Right cardiac atrium (tissue), 5 donors: Measurements from ENCODE around the gene WBP2NL. TPM values are rescaled to one million over a fixed set of nuclear protein-coding genes. Genes with fewer than 3 reads are reported as not detected.

Source experiments
- ATAC-seq, 2 donors: fragments of 200-7000 bp; cut with Tn5 transposase; one replicate each; pipeline versions ENCODE4 v1.8.0 to v1.9.1; 2020; ENCODE audit warnings: moderate library complexity in 2 of 2, mild to moderate bottlenecking in 1 of 2
- DNase-seq, 3 donors: peaks; one replicate each; pipeline ENCODE4 v3.0.0-alpha.2; 2020
- H3K27ac ChIP-seq: one replicate; pipeline ENCODE4 v1.5.1; 2013; ENCODE audit warnings: mild to moderate bottlenecking, low read length, control low read depth, moderate library complexity
- H3K27me3 ChIP-seq: one replicate; pipeline ENCODE4 v1.6.1; 2013; ENCODE audit not compliant: control insufficient read depth, insufficient read depth
- H3K4me1 ChIP-seq: one replicate; pipeline ENCODE4 v1.6.1; 2013; ENCODE audit warnings: low read length; ENCODE audit not compliant: control insufficient read depth, insufficient read depth
- H3K4me3 ChIP-seq: one replicate; pipeline ENCODE4 v1.5.1; 2013; ENCODE audit warnings: low read length, control low read depth
- H3K9me3 ChIP-seq: one replicate; pipeline ENCODE4 v1.6.1; 2013; ENCODE audit warnings: low read length; ENCODE audit not compliant: control insufficient read depth
- WGBS: extraction: QIAGEN DNeasy Blood & Tissue Kit; methylation state at CpG from one replicate; pipeline ENCODE4 v1.1.7; 2013; 5-methylcytosine and 5-hydroxymethylcytosine counted together
- intact Hi-C, 4 donors: fragments of 100-400 bp; cut with DNase I; formaldehyde crosslinking; loops; one replicate each; pipeline versions ENCODE4 v1.11.0 to v1.14.0; 2022 to 2023
- polyA plus RNA-seq: library from polyadenylated mRNA; stranded (reverse); fragments of 200-250 nt; gene quantifications from one replicate; pipeline ENCODE4 v1.2.3, GENCODE V29; 2013
- total RNA-seq, 4 donors: library from RNA; stranded (reverse); fragmentation: NEBNext Ultra II Directional; extraction: Animal tissue kit (Norgen Biotek cat#: 25700); gene quantifications; one replicate each; pipeline ENCODE4 v1.2.1, GENCODE V29; 2021
- donor health status: healthy with polysubstance abuse.
- donor health status: DM: no; HTN: yes; CAD: no.
- donor health status: DM: no; HTN: no; CAD: no.
- donor health status: DM: no; HTN: yes; CAD: no; lungs with severe emphysema.
- donor health status: DM: yes; HTN: yes; CAD: no.

Gene WBP2NL
- total and polyA plus RNA-seq, 5 donors, result 0.20 to 0.59 (median 0.50) TPM

GRCh38 chr22:41966607-41967240 is 31.9 kb upstream of the WBP2NL start:
- Histone ChIP-seq H3K27me3 (no peaks in the 10 kb centered on the region), H3K9me3 (no peaks in the 10 kb centered on the region), H3K4me1 (no peaks in the 10 kb centered on the region), H3K27ac (no peak overlapping the region), H3K4me3 (no peak overlapping the region)
- DNase-seq (no peak), ATAC-seq (peak; percentile 44 to 52)
- intact Hi-C loops, result loop anchor here in 1 of 4 donors (5.0 kb wide), 1 partner anchor 471 kb away; no protein-coding TSS in a partner anchor
- 39% methylated on average over 8 of the region's 8 CpGs for WGBS

DNA sequence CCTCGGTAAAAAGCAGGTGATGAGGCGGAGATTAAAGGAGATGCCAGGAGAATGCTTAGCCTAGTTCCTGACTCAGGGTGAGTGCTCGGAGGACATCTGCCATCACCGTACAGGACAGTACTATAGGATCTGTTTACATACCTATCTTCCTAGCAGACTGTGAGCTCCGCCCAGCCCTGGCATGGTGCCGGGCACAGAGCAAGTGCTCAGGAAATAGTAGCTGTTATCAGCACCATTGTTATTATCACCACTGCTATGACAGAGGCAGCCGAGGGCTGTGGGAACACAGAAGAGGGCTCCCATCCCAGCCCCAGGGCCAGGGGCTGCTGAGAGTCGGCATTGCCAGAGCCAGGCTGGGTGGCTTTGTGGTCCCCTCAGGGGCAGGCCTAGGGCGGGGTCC is 30.0 kb upstream of the WBP2NL start:
- WGBS, result 45% methylated on average over 9 of the region's 9 CpGs
- H3K27me3 ChIP-seq, result no peaks in the 10 kb centered on the region
- ATAC-seq (peak in 1 of 2 donors; percentile 40), DNase-seq (no peak)
- H3K4me3 ChIP-seq, result no peak overlapping the region
- intact Hi-C loops, result loop anchor here in 1 of 4 donors (5.0 kb wide), 1 partner anchor 469 kb away; no protein-coding TSS in a partner anchor
- H3K9me3 ChIP-seq, result no peaks in the 10 kb centered on the region
- H3K27ac ChIP-seq, result no peak overlapping the region
- no peaks in the 10 kb centered on the region for H3K4me1 ChIP-seq

DNA sequence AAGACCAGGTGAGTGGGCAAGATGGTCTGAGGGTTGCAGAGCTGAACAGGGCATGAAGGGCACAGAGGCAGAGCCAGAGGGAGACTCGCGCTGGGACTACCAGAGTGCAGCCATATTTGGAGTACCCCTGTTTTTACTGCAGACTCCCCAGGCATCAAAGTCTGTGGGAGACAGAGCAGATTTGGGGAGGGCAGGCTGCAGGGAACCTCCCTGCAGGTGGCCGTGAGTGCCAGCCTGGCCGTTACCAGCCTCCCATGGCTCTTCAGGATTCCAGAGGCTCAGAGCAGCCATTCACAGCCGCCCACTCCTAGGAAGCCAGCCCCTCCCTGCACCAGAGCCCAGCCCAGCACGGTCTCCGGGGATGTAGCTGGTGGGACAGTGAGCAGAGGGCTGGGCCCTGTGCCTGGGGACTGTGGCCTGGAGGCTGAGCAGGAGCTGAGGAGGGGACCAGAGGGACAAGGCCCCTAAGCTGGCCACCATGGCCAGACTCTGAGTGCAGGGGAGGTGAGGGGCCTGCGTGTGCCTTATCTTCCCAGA is 29.4 kb upstream of the WBP2NL start, which contains the start of gene SEPTIN3:
Gene SEPTIN3 (plus strand): TSS at position 334 of the 537 bp plus-strand sequence. CDS start 2,050 bp downstream, outside the sequence.
- no peak for DNase-seq
- Histone ChIP-seq H3K4me3 (no peak within 1 kb of the TSS), H3K4me1 (no peaks in the 10 kb centered on the region), H3K9me3 (no peaks in the 10 kb centered on the region), H3K27me3 (no peaks in the 10 kb centered on the region), H3K27ac (no peak within 1 kb of the TSS)
- intact Hi-C loops, result loop anchor here in 1 of 4 donors (5.0 kb wide), 1 partner anchor 468 kb away; no protein-coding TSS in a partner anchor
- WGBS, result 50% methylated on average over 8 of the region's 8 CpGs
- ATAC-seq, result no peak

DNA sequence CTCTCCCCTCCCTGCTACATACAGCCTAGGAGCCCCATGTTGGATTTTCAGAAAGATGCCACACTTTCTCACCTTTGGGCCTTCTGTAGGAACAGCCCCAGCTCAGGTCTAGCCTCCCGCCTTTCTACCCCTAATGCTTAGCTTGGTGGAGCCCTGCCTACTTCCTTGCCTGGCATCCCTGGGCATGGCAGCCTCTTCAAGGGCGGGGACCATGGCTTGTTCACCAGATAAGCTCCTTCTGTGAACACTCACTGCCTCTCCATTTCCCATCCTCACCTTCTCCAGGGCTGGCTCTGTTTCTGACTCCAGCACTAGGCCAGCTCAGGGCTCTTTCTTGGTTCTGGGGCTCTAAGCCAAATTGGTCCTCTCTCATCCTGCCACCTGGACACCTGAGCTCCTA is 28.0 kb upstream of the WBP2NL start:
- Histone ChIP-seq H3K4me3 (no peak overlapping the region), H3K4me1 (no peaks in the 10 kb centered on the region), H3K27ac (no peak overlapping the region), H3K9me3 (no peaks in the 10 kb centered on the region), H3K27me3 (no peaks in the 10 kb centered on the region)
- ATAC-seq, result no peak
- 83% methylated on average over 2 of the region's 2 CpGs for WGBS
- no peak for DNase-seq
- intact Hi-C loops, result no loop called here

GRCh38 chr22:41971431-41971830 is 27.2 kb upstream of the WBP2NL start:
- Histone ChIP-seq H3K4me1 (no peaks in the 10 kb centered on the region), H3K27ac (no peak overlapping the region), H3K27me3 (no peaks in the 10 kb centered on the region), H3K4me3 (no peak overlapping the region), H3K9me3 (no peaks in the 10 kb centered on the region)
- WGBS, result 85% methylated on average over 11 of the region's 11 CpGs
- intact Hi-C loops, result no loop called here
- ATAC-seq (no peak), DNase-seq (no peak)

GRCh38 chr22:41974691-41975290 is 23.8 kb upstream of the WBP2NL start:
- Histone ChIP-seq H3K27me3 (no peaks in the 10 kb centered on the region), H3K9me3 (no peaks in the 10 kb centered on the region), H3K4me3 (no peak overlapping the region), H3K27ac (no peak overlapping the region), H3K4me1 (peaks cover 3% of the 10 kb centered on the region)
- no peak for DNase-seq
- ATAC-seq, result no peak
- intact Hi-C loops, result no loop called here
- WGBS, result 66% methylated on average over 10 of the region's 10 CpGs

DNA sequence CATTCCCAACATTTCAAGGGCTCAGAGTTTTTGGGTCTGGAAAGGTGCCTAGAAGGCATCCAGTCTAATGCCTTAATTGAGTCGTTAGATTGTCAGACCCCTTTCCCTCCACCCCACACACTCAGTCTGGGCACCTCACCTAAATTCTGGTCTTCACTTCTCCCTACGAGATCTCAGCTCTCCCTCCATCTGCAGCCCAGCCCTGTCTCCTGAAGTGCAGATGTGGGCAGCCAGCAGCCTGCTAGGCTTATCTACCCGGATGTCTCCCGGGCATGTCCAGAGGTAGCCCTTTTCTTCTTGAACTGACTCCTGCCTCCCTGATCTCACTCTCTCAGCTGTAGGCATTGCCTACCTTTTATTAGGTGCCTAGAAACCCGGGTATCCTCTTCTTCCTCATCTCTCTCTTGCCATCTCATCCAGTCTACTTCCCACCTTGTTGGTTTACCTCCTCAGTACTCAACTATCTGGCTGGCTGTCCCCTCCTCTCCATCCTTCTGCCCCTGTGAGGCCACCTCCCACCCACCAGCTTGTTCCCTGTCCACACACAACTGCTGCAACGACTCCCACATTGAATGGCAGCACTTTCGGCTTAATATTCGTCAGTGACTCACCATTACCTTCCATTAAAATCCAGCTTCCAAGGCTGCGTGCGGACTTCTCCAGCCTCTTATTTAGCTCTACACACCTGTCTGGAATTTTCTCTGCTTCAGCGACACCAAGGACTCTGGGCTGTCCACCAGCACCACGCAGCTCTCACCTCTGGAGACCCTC is 23.1 kb upstream of the WBP2NL start:
- DNase-seq (no peak), ATAC-seq (no peak)
- Histone ChIP-seq H3K9me3 (no peaks in the 10 kb centered on the region), H3K27me3 (no peaks in the 10 kb centered on the region), H3K4me1 (peaks cover 3% of the 10 kb centered on the region), H3K4me3 (no peak overlapping the region), H3K27ac (no peak overlapping the region)
- intact Hi-C loops, result no loop called here
- whole genome bisulfite sequencing, result 65% methylated on average over 12 of the region's 12 CpGs

DNA sequence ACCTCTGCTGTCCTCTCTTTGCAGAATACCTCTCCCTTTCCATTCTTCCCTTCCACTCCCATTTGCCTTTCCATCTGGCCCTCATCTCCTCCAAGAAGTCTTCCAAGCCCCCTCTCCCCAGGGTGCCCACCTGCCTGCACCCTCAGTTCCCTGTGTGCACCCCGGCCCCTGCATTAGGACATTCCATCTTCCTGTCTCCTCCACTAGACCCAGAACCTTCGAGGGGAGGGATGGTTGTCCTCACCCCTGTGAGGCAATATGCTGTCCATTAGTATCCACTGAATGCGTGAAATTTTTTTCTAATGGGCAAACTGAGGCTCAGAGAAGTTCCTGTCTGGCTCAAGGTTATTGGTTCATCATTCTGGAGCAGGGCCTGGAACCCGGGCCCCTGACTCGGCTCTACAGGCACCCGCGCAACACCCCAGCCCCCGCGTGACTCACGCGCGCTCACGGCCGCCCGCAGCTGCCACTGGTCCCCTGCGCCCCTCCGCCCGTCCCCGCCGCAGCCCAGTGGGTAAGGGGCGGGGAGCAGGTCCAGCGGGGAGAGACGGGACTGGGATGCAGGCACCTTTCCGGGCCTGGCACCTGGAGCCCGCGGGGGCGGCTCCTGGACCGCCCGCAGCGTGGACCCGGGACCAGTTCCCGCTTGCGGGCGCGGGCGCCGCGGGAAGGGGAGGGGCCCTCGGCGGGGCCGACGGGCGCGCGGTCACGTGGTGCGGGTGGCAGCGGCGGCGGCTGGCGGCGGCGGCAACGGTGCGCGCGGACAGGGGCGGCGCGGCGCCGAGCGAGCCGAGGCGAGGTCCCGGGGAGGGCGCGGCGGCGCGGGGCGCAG is 22.3 kb upstream of the WBP2NL start:
- peak overlapping the region; percentile 52 for H3K4me3 ChIP-seq
- no peak overlapping the region for H3K27ac ChIP-seq
- peaks cover 3% of the 10 kb centered on the region for H3K4me1 ChIP-seq
- peak in 2 of 3 donors; percentile 58 to 63 for DNase-seq
- intact Hi-C loops, result no loop called here
- H3K27me3 ChIP-seq, result no peaks in the 10 kb centered on the region
- H3K9me3 ChIP-seq, result no peaks in the 10 kb centered on the region
- ATAC-seq, result peak in 1 of 2 donors; percentile 33
- WGBS, result 2% methylated on average over 72 of the region's 72 CpGs

- no peak for ATAC-seq
- Histone ChIP-seq H3K27me3 (no peaks in the 10 kb centered on the region), H3K9me3 (no peaks in the 10 kb centered on the region), H3K4me3 (peak overlapping the region; percentile 52), H3K27ac (no peak overlapping the region), H3K4me1 (peaks cover 3% of the 10 kb centered on the region)
- DNase-seq, result peak in 1 of 3 donors; percentile 59
- intact Hi-C loops, result no loop called here
- 3% methylated on average over 46 of the region's 46 CpGs for WGBS
These were observed 21.5 kb upstream of the WBP2NL start for GRCh38 chr22:41976961-41977566.

DNA sequence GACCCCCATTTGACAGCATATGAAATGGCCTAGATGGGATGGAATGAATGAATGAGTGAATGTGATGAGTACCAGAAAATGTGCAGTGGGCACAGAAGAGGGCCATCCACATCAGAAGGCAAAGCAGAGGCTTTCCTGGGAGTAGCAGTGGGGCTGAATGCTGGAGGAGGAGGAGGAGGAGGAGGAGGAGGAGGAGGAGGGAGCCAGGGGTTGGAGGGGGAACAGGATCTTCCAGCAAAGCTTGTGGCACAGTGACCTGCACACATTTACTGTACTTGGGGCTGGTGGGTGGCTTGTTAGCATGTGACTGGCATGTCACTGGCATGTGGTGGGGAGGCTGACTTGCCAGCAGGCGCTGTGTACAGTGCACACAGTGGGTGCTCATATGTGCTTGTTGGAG is 19.9 kb upstream of the WBP2NL start:
- H3K27ac ChIP-seq, result no peak overlapping the region
- no peak for DNase-seq
- intact Hi-C loops, result no loop called here
- peaks cover 3% of the 10 kb centered on the region for H3K4me1 ChIP-seq
- H3K4me3 ChIP-seq, result no peak overlapping the region
- WGBS, result 97% methylated on average over 1 of the region's 1 CpG
- H3K9me3 ChIP-seq, result no peaks in the 10 kb centered on the region
- no peak for ATAC-seq
- no peaks in the 10 kb centered on the region for H3K27me3 ChIP-seq
